CD4-positive, alpha-beta T cell treated with Interleukin-6 for 4 hours (primary cell): Measurements from ENCODE around the gene DNAAF2.
"Not testable (repeated sequence)": the region's sequence is repeated elsewhere in the genome, so short reads cannot be mapped to it uniquely, and the experiment has no call there.

Experiments
- DNase-seq: peaks from one replicate; pipeline ENCODE4 v3.0.0-alpha.2; 2020; ENCODE audit warnings: mixed read lengths

The DNAAF2 gene, protein sequence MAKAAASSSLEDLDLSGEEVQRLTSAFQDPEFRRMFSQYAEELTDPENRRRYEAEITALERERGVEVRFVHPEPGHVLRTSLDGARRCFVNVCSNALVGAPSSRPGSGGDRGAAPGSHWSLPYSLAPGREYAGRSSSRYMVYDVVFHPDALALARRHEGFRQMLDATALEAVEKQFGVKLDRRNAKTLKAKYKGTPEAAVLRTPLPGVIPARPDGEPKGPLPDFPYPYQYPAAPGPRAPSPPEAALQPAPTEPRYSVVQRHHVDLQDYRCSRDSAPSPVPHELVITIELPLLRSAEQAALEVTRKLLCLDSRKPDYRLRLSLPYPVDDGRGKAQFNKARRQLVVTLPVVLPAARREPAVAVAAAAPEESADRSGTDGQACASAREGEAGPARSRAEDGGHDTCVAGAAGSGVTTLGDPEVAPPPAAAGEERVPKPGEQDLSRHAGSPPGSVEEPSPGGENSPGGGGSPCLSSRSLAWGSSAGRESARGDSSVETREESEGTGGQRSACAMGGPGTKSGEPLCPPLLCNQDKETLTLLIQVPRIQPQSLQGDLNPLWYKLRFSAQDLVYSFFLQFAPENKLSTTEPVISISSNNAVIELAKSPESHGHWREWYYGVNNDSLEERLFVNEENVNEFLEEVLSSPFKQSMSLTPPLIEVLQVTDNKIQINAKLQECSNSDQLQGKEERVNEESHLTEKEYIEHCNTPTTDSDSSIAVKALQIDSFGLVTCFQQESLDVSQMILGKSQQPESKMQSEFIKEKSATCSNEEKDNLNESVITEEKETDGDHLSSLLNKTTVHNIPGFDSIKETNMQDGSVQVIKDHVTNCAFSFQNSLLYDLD

DNA sequence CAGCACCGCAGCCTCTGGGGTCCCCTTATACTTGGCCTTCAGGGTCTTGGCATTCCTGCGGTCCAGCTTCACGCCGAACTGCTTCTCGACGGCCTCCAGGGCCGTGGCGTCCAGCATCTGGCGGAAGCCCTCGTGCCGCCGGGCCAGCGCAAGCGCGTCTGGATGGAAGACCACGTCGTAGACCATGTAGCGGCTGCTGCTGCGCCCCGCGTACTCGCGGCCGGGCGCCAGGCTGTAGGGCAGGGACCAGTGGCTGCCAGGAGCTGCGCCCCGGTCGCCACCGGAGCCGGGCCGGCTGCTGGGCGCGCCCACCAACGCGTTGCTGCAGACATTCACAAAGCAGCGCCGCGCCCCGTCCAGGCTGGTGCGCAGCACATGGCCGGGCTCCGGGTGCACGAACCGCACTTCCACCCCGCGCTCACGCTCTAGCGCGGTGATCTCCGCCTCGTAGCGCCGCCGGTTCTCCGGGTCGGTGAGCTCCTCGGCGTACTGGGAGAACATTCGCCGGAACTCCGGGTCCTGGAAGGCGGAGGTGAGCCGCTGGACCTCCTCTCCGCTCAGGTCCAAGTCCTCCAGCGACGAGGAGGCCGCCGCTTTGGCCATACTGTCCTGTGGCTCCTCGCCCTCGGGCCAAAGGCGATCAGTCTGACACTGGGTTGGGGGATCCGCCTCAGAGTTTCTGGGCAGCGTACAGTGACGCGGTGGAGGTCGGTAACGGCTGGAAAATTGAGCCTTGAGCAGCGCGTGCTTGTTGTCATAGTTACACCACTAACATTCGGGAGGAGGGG, at the start of gene DNAAF2:
TSS of gene DNAAF2 (minus strand) at position 698 of the 788 bp plus-strand sequence. CDS start at position 603, 95 bp downstream.
- DNase-seq = peak; percentile 68

- DNase-seq = no peak
Observed at GRCh38 chr14:49679271-49679670, 44.2 kb upstream of the DNAAF2 start.

DNA sequence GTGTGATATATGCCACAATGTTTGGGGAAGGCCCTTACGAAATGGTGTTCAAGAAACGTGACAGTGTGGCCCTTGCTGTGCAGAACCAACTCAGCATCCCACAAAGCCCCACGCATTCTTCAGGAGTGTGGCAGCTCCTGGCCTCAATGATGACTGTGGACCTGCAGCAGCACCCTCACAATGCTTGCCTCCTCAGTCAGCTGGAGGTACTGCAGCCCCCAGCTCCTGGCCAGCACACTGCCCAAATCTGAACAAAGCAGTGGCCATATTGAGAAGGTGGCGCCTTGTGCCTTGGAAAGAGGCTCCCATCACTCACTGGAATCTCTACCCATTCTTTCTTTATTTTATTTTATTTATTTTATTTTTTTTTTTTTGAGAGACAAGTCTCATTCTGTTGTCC, 42.6 kb upstream of the DNAAF2 start:
- no peak for DNase-seq

GRCh38 chr14:49673586-49673985, 38.5 kb upstream of the DNAAF2 start:
- no peak for DNase-seq

DNA sequence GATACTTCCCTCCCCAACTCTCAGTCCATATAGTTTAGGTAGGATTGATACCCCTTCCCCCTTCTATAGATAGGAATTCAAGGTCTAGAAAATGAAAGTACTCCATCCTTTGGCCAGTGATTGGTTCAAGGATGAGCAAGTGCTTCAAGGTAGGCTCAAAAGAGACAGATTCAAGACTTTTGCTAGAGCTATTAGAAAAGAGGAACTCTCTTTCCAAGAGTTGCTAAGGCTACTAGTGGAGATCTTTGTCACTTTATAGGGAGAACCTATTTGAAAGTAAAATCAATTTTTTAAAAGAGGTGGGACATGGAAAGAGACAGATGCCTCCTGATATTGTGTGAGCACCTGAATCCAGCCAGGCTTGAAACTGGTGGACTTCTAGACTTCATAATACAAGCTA, 35.4 kb upstream of the DNAAF2 start:
- DNase-seq = no peak

GRCh38 chr14:49659526-49660455, 24.7 kb upstream of the DNAAF2 start:
- no peak for DNase-seq

DNA sequence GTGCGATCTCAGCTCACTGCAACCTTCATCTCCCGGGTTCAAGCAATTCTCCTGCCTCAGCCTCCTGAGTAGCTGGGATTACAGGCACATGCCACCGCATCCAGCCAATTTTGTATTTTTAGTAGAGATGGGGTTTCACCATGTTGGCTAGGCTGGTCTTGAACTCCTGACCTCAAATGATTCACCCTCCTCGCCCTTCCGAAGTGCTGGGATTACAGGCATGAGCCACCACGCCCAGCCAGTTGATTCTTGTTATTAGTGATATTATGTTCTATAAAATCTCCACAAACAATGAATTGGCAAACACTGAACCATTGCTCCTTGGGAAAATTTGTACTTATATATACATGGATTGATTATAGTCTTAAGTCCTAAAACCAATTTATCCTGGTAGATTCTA, 22.5 kb upstream of the DNAAF2 start:
- DNase-seq = not testable (repeated sequence)

DNA sequence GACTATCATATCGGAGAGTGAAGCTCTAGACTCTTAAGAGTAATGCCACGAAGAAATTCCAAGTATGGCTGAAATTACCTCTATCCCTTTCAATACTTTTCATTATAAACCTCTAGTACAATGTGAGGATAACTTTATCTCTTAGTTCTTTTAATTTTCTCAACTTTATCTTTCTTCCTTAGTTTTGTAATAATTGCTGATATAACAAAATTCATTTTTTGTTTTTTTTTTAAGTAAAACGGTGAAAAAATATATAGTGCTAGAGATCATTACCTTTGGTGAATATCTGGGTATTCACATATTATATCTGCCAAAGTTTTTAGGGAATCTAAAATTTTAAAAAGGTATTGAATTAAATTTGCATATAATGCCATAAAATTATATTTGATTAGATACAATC, 19.5 kb upstream of the DNAAF2 start:
- DNase-seq = no peak

GRCh38 chr14:49653508-49653907, 18.5 kb upstream of the DNAAF2 start:
- DNase-seq = no peak

GRCh38 chr14:49642163-49642562, 7.1 kb upstream of the DNAAF2 start:
- no peak for DNase-seq

DNA sequence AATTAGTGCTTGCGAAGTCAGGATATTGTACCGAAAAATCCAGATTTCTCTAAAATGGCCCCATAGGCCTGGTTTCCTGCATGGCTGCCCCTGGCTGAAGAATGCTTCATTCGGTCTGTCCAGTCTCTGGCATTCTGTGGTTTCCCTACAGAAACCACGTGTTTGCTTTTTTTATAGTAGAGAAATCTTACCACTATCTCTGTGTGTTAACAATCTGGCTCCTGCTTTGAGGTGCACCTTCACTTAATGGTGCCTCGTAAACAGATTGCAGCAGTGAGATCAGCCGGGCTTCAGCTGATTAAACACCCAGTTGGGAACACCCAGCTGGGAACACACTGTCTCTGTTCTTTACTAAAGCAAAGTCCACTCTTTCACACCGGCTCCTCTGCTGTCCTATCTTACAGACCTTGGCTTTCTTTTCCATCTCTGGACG, 6.7 kb upstream of the DNAAF2 start:
- DNase-seq = no peak

GRCh38 chr14:49640540-49641417, 5.7 kb upstream of the DNAAF2 start:
- no peak for DNase-seq

GRCh38 chr14:49637534-49638078, 2.6 kb upstream of the DNAAF2 start:
- no peak for DNase-seq

DNA sequence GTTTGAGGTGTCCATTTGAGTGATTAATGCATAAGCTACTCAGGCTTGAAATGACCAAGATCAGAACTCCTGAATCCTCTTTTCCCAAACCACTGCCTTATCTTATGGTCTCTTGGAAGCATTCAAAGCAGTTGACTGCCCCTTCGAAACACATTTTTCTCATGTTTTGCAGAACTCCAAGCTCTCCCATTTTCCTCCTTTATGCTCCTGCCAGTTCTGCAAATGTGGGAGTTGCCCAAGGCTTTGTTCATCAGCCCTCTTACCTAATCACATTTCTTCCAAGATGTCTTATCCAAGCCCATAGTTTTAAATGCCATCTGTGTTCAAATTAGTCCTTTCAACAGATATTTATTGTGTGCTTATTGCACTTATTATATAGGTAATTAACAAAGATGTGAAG, 1.8 kb upstream of the DNAAF2 start:
- DNase-seq = no peak

GRCh38 chr14:49633640-49634546, 1.2 kb downstream of the DNAAF2 start:
- peak; percentile 96 for DNase-seq

DNA sequence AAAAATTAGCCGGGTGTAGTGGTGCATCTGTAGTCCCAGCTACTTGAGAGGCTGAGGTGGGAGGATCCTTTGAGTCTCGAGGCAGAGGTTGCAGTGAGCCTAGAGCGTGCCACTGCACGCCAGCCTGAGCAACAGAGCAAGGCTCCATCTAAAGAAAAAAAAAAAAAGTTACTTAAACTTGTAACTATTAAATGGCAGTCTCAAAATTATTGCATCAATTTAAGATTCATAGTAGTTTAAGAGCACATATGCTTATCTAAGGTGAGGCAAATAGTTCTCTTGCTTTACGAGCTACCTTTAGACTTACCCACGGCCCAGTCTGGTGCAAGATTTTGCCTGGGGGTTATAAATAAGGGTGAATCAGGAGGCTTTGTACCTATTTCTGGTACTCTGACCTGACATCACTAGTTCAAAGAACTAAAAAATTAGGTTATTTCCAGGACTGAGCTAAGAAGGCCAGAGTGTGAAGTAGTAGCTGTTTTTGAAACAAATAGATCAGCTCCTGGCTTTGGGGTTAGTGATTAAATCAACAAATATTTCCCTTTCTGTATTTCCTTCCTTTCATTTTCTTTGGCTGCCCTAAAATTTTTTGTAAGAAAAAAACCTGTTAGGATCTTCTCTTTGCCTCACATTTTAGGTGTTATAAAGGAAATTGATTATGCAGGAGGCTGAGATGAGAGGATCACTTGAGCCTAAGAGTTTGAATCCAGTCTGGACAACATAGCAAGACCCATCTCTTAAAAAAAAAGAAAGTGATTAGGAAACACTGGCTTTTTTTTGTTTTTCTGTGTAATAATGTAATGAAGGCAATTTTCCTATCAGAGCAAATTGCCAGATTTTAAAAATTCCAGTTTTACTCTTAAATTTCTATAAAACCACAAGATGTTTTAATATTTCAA, 10.9 kb downstream of the DNAAF2 start:
- DNase-seq = peak; percentile 17

GRCh38 chr14:49623387-49623786, 11.7 kb downstream of the DNAAF2 start:
- DNase-seq = no peak

- DNase-seq = no peak
Observed at GRCh38 chr14:49622022-49622607, 12.9 kb downstream of the DNAAF2 start.
